AG20443 (cell line): ENCODE measurements around the gene WDR7.

Source experiments
- DNase-seq: peaks from one replicate; pipeline ENCODE4 v3.0.0; 2012; ENCODE audit warnings: low spot score, mixed read lengths

WDR7 gene

GRCh38 chr18:56804395-56804794, 153.2 kb downstream of the WDR7 start:
- DNase-seq = no peak

- no peak for DNase-seq
Observed at GRCh38 chr18:56807901-56808300, 156.7 kb downstream of the WDR7 start.

- no peak for DNase-seq
Observed at GRCh38 chr18:56812674-56813073, 161.5 kb downstream of the WDR7 start.

- DNase-seq = no peak
Observed at GRCh38 chr18:56815926-56816325, 164.8 kb downstream of the WDR7 start.

- DNase-seq = no peak
Observed at GRCh38 chr18:56823986-56824565, 172.9 kb downstream of the WDR7 start.

GRCh38 chr18:56825321-56825720, 174.2 kb downstream of the WDR7 start:
- no peak for DNase-seq

GRCh38 chr18:56825878-56826277, 174.7 kb downstream of the WDR7 start:
- no peak for DNase-seq

- DNase-seq = no peak
Observed at GRCh38 chr18:56831988-56832387, 180.8 kb downstream of the WDR7 start.

- no peak for DNase-seq
Observed at GRCh38 chr18:56835331-56835730, 184.2 kb downstream of the WDR7 start.

GRCh38 chr18:56836173-56836572, 185.0 kb downstream of the WDR7 start:
- no peak for DNase-seq

- no peak for DNase-seq
Observed at GRCh38 chr18:56841836-56842235, 190.7 kb downstream of the WDR7 start.

GRCh38 chr18:56843241-56843640, 192.1 kb downstream of the WDR7 start:
- DNase-seq = no peak

GRCh38 chr18:56844556-56844955, 193.4 kb downstream of the WDR7 start:
- no peak for DNase-seq

- no peak for DNase-seq
Observed at GRCh38 chr18:56851774-56852173, 200.6 kb downstream of the WDR7 start.

- no peak for DNase-seq
Observed at GRCh38 chr18:56853961-56854360, 202.8 kb downstream of the WDR7 start.

- DNase-seq = no peak
Observed at GRCh38 chr18:56861244-56861643, 210.1 kb downstream of the WDR7 start.

GRCh38 chr18:56869189-56869777, 218.1 kb downstream of the WDR7 start:
- DNase-seq = peak; percentile 41

- no peak for DNase-seq
Observed at GRCh38 chr18:56870982-56871381, 219.8 kb downstream of the WDR7 start.

- no peak for DNase-seq
Observed at GRCh38 chr18:56872140-56872539, 221.0 kb downstream of the WDR7 start.

- no peak for DNase-seq
Observed at GRCh38 chr18:56873441-56874140, 222.4 kb downstream of the WDR7 start.

- DNase-seq = no peak
Observed at GRCh38 chr18:56878711-56879110, 227.6 kb downstream of the WDR7 start.

GRCh38 chr18:56884511-56884910, 233.4 kb downstream of the WDR7 start:
- no peak for DNase-seq

GRCh38 chr18:56888978-56889377, 237.8 kb downstream of the WDR7 start:
- DNase-seq = no peak

- DNase-seq = no peak
Observed at GRCh38 chr18:56889621-56890020, 238.5 kb downstream of the WDR7 start.
